NCI-H1092 (cell line): ENCODE results near the gene ABLIM2.
A peak's percentile ranks its signal among the peaks of the same experiment; 100 is the strongest.

Experiments used
- DNase-seq: peaks from one replicate; lab custom pipeline; 2025; lab: John Stamatoyannopoulos, UW

The ABLIM2 gene

DNA sequence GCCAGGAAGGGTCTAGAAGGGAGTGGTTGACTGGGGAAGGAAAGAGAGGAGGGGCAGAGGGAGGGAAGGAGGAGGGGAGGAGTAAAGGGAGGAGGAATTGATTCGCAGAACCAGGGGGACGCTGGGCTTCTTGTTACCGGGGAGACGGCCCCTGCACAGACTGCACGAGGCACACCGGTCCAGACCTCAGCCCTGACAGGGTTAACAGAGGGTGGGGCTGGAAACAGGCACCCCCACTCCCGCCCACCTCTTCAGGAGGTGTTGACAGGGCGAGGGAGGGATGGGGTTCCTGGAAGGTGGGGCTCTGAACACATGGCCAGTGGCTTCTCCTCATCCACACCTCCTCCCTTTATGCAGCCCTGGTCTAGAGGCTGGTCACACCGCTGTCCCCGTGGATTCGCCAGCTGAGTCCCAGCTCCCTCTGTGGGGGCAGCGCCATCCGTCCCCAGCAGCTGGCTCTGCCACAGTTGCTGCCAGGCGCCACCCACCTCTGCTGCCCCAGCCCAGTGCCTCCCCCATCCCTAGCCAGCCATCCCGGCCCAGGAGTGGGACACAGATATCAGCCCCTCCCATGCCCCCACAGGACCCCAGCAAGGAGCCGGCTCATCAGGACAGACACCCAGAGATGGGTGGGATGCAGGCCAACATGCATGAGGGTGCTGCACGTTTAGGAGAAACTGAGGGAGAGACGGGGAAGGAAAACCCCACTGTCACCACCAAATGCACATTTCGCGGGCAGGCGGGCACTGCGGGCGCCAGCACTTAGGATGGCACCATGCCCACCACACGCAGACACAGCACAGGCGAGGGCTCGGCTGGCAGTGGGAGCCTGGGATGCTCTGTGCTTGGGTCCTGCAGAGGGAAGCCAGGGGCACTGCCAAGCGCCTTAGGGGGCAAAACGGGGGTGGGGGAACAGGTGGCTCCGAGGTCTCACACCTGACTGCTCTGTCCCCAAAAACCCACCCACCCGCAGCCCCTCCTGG is 87.6 kb downstream of the ABLIM2 start:
- no peak for DNase-seq

GRCh38 chr4:8069102-8069752 is 89.4 kb downstream of the ABLIM2 start:
- no peak for DNase-seq

DNA sequence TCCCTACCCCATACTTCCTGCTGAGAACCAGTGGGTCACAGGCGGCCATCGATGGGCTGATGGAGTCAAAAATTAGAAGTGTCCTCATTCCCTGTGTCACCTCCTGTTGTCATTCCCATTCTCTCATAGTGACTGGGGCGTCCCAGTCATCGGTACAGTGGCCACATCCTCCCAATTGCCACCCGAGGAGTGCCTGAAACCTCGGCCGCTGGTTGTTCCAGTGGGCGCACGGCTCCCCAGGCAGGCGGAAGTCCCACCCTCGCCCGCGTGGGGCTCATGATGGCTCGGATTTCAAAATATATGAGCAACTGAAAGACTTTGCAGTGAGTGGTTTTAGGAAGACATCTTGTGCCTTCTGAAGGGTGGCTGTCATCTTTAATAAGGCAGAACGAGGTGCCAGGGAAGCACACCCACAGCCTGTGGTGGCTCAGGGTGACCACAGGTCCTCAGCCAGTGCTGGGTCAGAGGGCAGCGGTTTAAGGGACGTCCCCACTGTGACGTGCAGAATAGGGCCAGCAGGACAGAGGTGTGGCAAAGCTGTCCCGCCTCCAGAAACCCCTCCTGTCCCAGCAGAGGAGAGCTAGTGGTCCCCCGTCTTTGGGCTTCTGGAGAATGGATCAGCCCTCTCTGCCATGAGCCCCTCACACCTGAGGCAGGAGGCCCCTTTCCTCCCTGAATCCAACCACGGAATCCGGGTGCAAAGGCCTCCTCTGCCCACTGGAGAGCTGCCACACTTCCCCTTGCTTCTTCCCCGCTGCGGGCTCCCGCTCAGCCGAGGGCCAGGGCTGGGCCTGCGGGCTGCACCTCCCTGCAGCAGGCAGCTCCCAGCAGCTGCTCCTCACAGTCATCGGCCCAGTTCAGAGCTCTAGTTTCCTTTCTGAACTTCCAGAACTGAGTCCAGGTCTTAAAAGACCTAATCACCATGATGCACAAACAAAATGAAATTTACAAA is 90.4 kb downstream of the ABLIM2 start:
- no peak for DNase-seq

DNA sequence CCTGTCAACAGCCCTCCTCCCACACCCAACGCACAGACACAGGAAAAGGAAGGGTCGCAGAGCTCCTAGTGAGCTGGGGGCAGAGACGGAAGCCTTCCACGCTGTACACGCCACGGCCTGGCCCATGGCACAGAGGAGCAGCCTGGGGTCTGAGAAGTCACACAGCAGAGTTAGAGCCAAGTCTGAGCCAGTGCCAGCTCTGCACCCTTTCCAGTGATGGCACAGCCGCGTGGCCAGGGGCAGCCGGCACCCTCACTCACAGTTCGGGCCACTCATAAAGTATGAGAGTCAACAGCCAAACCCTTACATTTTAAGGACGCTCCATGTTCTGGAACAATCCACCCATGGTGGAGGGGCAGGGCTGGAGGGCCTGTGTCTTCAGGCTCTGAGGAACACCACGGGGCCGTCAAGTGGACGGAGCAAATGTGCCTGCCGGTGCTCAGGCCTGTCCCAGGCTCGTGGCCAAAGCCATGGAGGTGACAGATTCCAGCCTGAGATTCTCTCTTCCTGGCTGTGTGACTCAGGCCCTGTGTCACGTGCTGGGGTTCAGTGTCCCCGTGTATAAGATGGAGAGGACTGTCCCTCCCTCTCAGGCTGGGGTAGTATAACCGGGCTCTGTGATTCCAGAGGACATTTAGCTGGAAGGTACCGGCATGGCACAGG is 91.2 kb downstream of the ABLIM2 start:
- no peak for DNase-seq

- DNase-seq = no peak
Measured at GRCh38 chr4:8066336-8066931, 92.2 kb downstream of the ABLIM2 start.

- DNase-seq = no peak
Measured at GRCh38 chr4:8063974-8064563, 94.5 kb downstream of the ABLIM2 start.

DNA sequence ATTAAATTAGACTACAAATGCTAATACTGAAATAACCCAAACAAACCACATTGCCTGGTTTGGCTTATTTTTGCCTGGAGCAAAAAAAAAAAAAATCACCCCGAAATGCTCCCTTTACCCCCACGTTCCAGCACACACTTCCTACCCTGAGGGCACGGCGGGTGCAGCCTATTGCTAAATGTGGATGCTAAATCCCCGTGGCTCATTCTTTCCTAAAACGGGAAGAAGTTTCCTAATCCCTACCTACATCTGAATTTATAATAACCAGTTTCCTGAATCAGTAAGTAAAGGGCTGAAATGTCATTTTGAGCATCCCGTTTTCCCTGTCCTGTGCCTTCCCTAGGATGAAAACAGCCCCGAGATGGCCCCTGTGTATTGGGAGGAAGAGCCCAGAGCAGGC is 97.0 kb downstream of the ABLIM2 start:
- no peak for DNase-seq

DNA sequence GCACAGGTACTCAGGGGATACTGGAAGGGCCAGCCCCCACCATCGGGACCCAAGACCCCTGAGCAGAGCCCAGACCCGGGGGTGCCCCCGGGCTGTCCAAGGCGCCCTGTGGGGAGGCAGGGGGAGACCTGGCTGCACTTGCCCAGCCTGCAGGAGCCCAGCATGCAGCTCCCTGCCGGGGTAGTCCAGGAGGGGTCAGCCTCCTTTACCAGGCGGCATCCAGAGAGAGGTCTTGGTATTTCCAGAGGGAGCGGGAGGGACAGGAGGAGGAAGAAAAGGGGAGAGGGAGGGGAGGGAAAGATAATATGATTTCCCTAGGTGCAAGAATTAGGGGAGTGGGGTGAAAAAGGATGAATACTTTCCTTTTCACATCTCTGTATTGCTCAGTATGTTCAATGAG is 97.5 kb downstream of the ABLIM2 start:
- no peak for DNase-seq

GRCh38 chr4:8060632-8061031 is 98.0 kb downstream of the ABLIM2 start:
- no peak for DNase-seq

DNA sequence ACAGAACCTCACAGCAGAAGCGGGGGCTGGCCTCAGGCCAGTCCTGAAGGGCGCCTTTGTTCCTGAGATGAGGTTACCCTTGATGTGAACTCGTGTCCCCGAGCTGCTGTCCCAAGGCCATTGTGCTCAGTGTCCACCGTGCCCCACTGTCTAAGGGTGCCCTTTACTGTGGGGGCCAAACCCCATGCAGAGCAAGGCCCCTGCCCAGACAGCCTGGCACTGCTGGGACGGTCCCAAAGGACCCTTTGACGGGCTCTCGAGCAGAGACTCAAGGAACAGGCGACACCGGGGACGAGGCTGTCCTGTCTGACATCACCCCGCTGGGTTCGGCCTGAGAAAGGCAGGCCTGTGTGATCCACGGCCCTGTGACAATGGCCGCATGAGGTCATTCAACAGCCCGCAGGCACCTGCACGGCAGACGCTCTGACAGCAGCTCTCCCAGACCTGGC is 100.6 kb downstream of the ABLIM2 start:
- DNase-seq = no peak

DNA sequence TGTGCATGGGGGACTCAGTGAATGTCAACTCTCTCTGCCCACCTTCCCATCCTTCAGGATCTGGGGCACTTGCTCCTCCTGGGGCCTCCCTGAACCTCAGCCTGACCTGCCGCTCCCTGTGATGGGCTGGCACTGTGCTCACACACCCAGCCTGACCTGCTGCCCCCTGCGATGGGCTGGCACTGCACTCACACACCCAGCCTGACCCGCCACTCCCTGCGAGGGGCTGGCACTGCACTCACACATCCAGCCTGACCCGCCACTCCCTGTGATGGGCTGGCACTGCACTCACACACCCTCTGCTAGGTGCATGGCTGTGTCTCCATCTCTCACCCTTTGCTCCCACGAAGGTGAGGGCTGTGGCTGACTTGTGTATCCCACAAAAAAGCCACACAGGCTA is 103.4 kb downstream of the ABLIM2 start:
- DNase-seq = no peak

DNA sequence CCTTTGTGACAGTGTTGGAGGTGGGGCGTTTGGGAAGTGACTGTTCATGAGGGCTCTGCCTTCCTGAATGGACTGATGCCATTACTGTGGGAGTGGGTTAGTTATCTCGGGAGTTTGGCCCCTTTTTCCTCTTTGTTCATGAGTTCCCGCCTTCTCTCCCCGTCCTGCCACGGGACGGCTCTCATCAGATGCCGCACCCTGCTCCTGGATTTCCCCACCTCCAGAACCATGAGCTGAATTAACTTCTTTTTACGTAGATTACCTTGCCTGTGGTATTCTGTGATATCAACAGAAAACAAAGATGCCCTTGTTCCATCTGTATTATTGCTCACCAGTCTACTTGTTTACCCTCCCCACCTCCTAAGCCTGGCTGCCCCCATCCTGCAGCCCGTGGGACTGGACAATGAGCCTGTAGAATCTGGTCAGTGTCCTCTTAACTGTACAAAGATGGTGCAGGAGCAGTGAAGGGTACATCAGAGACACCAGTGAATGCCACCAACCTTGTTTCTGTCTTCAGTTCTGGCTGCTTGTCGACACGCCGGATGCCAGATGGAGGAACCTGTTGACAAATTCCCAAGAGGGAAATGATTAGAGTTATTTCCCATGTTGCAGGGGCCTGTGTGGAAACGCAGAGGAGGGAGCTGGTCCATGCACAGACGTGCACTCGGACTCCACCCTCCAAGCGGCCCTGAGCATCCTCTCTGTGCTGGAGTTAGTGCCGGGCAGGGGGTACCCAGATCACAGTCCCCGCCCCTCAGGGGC is 104.7 kb downstream of the ABLIM2 start:
- DNase-seq = no peak

GRCh38 chr4:8052160-8052691 is 106.4 kb downstream of the ABLIM2 start:
- no peak for DNase-seq

- no peak for DNase-seq
Measured at GRCh38 chr4:8051644-8052043, 107.0 kb downstream of the ABLIM2 start.

DNA sequence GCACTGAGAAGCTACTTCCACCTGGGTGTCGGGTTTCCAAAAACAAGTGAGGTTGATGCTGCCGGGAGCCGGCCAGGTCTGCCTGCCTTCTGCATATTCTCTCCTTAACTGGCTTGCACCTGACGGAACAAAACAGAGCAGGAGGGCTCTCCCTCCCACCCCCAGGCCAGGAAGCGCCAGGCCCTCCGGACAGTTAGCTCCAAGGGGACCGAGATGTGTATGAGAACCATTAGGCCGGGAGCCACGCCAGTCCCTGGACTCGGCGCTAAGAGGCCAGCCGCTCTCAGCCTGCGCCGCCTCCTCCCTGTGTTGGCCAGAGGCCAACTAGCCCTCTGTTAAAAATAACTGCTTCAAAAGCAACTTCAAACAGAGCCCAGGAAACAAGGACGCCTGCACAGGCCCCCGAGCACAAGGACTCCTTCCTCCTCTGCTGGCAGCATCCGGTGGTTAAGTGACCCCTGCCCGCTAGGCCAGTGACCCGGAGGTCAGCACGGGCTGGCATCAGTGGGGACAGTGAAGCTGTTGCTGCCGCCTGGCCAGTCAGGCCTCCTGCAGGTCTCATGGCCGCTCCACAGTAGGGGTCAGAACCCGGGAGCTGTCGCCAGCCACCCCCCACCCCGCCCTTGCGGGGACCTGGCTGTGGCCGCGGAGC is 107.9 kb downstream of the ABLIM2 start:
- peak; percentile 90 for DNase-seq

DNA sequence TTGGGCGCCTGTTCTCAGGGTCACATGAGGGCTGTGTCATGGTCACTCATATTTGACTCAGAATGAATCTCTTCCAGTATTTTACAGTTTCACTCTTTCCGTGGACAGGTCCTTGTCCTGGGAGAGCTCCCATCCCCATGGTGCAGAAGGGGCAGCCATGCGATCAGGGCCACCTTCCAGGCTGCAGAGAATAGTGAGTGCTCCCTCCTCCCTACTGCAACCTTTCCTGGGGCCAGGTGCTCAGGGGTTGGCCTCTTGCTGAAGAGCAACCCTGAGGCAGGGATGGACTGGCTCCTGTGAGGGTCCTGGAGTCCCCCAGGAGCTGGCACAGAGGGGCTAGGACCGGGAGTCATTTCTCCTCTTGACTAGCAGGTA is 108.4 kb downstream of the ABLIM2 start:
- DNase-seq = no peak

GRCh38 chr4:8048856-8049676 is 109.5 kb downstream of the ABLIM2 start:
- no peak for DNase-seq
